ENCODE data around the gene POLD3. TPM values are rescaled to one million over a fixed set of nuclear protein-coding genes. Genes with fewer than 3 reads are reported as not detected.

POLD3 gene
- total and polyA plus RNA-seq, 7 donors, result 11.2 to 23.0 (median 14.1) TPM

DNA sequence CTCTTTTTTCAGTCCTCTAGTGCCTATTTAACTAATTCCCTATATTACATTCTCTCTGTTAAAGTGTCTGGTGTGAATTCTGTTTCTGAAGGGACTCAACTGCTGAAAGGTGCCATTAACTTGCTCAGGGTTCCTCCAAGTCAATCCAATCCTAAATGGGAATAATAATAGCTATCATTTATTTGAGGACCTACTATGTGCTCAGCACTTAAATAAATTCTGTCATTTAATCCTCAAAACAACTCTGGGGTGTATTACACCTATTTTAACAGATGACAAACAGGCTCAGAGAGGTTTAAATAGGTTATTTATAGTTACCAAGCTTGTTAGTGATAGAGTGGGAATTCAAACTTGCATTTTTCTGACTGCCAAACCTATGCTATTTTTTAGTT, 40.6 kb upstream of the POLD3 start:
- intact Hi-C loops (cut with DNase I), result no loop called here
- Histone ChIP-seq H3K9me3 (no peaks in the 10 kb centered on the region), H3K4me3 (no peak overlapping the region), H3K27me3 (no peaks in the 10 kb centered on the region), H3K36me3 (no peaks in the 10 kb centered on the region), H3K4me1 (no peaks in the 10 kb centered on the region), H3K27ac (no peak overlapping the region)
- no peak for DNase-seq
- TF ChIP-seq POLR2A (IDR thresholded peaks at IDR 0.05) (no peak), POLR2AphosphoS5 (IDR thresholded peaks at IDR 0.05) (no peak)

DNA sequence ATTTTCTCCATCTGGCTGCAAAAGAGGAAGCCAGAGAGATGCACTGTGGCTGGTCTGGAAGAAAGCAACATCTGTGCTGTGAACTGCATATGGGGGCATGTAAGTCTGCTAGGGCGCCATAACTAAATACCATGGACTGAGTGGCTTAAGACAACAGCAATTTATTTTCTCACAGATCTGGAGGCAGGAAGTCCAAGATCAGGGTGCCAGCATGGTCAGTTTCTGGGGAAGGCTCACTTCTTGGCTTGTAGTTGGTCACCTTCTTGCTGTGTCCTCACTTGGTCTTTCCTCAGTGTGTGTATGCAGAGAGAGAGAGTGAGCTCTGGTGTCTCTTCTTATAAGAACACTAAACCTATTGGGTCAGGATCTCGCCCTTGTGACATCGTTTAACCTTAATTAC, 34.9 kb upstream of the POLD3 start:
- H3K4me3 ChIP-seq, result no peak overlapping the region
- H3K27ac ChIP-seq, result no peak overlapping the region
- no peak for DNase-seq
- WGBS, 2 donors, result 95 to 96% methylated on average over 3 of the region's 3 CpGs
- H3K4me1 ChIP-seq, result no peaks in the 10 kb centered on the region
- no peak for TF ChIP-seq POLR2AphosphoS5 (IDR thresholded peaks at IDR 0.05)
- TF ChIP-seq POLR2A (IDR thresholded peaks at IDR 0.05), result no peak
- TF ChIP-seq, protein P1, sequence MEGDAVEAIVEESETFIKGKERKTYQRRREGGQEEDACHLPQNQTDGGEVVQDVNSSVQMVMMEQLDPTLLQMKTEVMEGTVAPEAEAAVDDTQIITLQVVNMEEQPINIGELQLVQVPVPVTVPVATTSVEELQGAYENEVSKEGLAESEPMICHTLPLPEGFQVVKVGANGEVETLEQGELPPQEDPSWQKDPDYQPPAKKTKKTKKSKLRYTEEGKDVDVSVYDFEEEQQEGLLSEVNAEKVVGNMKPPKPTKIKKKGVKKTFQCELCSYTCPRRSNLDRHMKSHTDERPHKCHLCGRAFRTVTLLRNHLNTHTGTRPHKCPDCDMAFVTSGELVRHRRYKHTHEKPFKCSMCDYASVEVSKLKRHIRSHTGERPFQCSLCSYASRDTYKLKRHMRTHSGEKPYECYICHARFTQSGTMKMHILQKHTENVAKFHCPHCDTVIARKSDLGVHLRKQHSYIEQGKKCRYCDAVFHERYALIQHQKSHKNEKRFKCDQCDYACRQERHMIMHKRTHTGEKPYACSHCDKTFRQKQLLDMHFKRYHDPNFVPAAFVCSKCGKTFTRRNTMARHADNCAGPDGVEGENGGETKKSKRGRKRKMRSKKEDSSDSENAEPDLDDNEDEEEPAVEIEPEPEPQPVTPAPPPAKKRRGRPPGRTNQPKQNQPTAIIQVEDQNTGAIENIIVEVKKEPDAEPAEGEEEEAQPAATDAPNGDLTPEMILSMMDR (IDR thresholded peaks at IDR 0.05), result no peak
- intact Hi-C loops (cut with DNase I), result no loop called here
- no peaks in the 10 kb centered on the region for H3K27me3 ChIP-seq
- H3K36me3 ChIP-seq, result no peaks in the 10 kb centered on the region
- no peaks in the 10 kb centered on the region for H3K9me3 ChIP-seq

DNA sequence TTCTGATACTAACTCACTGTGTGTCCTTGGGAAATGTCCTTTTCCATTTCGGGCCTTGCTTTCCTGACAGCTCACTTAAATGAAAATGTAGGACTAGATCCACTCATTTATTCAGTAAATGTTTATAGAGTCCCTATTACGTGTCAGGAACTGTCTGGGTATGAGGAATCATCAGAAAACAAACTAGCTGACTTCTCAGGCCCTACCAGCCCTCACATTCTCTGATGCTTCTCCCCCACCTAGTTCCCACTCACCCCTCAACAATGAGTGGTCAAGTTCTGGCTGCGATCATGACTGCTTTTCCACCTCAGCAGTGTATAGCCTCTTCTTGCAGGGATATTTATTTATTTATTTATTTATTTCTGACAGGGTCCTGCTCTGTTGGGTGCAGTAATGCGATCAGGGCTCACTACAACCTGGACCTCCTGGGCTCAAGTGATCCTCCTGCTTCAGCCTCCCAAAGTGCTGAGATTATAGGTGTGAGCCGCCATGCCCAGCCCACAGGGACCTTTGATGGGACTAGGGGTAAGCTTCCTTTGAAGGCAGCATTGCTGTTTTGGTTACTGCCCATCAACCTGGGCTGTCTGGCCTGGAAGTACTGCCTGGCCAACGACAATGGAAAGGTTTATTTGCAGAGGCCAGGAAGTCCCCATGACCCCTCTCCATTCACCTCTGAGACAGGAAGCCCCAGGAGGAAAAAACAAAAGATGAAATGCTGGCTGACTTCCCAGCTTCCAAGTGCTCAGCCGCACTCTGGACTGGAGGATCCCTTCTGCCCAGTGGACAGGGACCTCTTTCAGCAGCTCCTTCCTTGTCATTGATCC, 33.1 kb upstream of the POLD3 start:
- 74 to 78% methylated on average over 7 of the region's 7 CpGs for WGBS, 2 donors

DNA sequence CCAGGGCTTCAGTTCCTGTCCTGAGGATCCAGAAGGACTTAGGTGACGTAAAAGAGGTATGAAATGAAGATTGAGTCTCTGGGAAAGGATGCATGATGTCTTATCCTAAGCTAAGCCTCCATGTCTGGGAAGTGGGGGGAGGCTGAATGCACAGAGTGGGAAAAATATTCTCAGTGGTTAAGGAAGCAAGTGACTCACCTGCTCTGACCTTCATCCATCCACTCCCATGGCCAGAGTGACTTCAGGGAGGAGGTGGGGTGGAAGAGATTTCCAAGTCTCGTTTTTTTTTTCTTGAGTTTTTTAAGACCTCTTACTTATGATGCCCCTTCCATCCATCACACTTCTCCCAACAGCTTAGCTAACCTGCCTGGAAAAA, 32.5 kb upstream of the POLD3 start:
- no peak overlapping the region for H3K27ac ChIP-seq
- no peaks in the 10 kb centered on the region for H3K9me3 ChIP-seq
- H3K36me3 ChIP-seq, result no peaks in the 10 kb centered on the region
- no peaks in the 10 kb centered on the region for H3K4me1 ChIP-seq
- H3K27me3 ChIP-seq, result no peaks in the 10 kb centered on the region
- no peak for DNase-seq
- WGBS, 2 donors, result 85 to 86% methylated on average over 2 of the region's 2 CpGs
- TF ChIP-seq POLR2A (IDR thresholded peaks at IDR 0.05), result no peak
- TF ChIP-seq, protein P1 (IDR thresholded peaks at IDR 0.05), result no peak
- TF ChIP-seq POLR2AphosphoS5 (IDR thresholded peaks at IDR 0.05), result no peak
- no peak for TF ChIP-seq EP300 (IDR thresholded peaks at IDR 0.05)
- H3K4me3 ChIP-seq, result no peak overlapping the region
- intact Hi-C loops (cut with DNase I), result no loop called here

More for the DNA sequence above, 33.1 kb upstream of the POLD3 start:
- H3K27me3 ChIP-seq, result no peaks in the 10 kb centered on the region
- H3K36me3 ChIP-seq, result no peaks in the 10 kb centered on the region
- intact Hi-C loops (cut with DNase I), result no loop called here
- H3K4me3 ChIP-seq, result no peak overlapping the region
- no peaks in the 10 kb centered on the region for H3K4me1 ChIP-seq
- no peaks in the 10 kb centered on the region for H3K9me3 ChIP-seq
- H3K27ac ChIP-seq, result no peak overlapping the region
- TF ChIP-seq POLR2A (IDR thresholded peaks at IDR 0.05), result no peak
- no peak for TF ChIP-seq POLR2AphosphoS5 (IDR thresholded peaks at IDR 0.05)
- TF ChIP-seq, protein P1 (IDR thresholded peaks at IDR 0.05), result no peak
- no peak for TF ChIP-seq EP300 (IDR thresholded peaks at IDR 0.05)
- no peak for DNase-seq

DNA sequence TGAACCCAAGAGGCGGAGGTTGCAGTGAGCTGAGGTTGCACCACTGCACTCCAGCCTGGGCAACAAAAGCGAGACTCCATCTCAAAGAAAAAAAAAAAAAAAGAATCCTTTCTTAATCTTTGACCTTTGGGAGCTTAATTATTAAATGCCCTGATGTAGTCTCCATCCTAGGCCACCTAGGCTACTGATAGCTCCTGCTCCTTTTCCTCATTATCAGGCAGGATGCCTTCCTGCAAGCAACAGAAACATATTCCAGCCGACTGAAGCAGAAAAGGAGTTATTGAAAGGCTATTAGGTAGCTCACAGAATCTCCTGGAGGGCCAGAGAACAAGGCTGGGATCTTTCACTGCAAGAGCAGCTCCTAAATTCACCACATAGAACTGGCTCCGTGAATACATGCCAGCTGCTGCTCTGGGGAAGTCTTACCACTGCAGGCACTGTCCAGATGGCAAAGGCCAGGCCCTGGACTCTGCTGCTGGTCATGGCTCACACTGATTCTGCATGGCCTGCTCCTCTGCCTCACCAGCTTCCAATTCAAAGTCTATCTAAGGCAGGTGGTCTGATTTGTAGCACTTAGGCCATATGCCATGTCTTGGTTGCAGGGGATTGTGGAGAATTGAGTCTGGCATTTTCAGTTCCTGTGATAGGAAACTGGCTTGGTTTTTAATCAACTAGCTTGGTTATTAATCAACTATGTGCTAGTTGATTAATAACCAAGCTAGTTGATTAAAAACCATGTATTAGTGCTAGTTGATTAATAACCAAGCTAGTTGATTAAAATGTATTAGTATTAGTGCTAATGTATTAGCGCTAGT, 26.0 kb upstream of the POLD3 start:
- no peak for DNase-seq
- no peak for TF ChIP-seq POLR2AphosphoS5 (IDR thresholded peaks at IDR 0.05)
- no peak for TF ChIP-seq POLR2A (IDR thresholded peaks at IDR 0.05)
- no peak overlapping the region for H3K4me3 ChIP-seq
- 89 to 94% methylated on average over 5 of the region's 5 CpGs for WGBS, 2 donors
- intact Hi-C loops (cut with DNase I), result no loop called here
- H3K36me3 ChIP-seq, result no peaks in the 10 kb centered on the region
- no peaks in the 10 kb centered on the region for H3K4me1 ChIP-seq
- H3K9me3 ChIP-seq, result no peaks in the 10 kb centered on the region
- no peaks in the 10 kb centered on the region for H3K27me3 ChIP-seq
- no peak overlapping the region for H3K27ac ChIP-seq

Measured in sigmoid colon (tissue), 7 donors.